Measurements from ENCODE around the gene APOL5.

APOL5 gene

DNA sequence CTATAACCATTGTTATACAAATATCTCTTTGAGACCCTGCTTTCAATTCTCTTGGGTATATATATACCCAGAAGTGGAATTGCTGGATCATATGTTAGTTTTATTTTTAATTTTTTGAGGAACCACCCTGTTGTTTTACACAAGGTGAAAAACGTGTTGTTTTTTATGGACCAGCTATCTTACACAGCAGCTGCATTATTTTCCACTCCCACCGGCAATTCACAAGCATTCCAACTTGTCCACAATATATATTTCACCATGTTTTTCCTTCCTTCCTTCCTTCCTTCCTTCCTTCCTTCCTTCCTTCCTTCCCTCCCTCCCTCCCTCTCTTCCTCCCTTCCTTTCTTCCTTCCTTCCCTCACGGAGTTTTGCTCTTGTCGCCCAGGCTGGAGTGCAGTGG lies 6.3 kb upstream of the APOL5 start:
- TF ChIP-seq, protein P1, sequence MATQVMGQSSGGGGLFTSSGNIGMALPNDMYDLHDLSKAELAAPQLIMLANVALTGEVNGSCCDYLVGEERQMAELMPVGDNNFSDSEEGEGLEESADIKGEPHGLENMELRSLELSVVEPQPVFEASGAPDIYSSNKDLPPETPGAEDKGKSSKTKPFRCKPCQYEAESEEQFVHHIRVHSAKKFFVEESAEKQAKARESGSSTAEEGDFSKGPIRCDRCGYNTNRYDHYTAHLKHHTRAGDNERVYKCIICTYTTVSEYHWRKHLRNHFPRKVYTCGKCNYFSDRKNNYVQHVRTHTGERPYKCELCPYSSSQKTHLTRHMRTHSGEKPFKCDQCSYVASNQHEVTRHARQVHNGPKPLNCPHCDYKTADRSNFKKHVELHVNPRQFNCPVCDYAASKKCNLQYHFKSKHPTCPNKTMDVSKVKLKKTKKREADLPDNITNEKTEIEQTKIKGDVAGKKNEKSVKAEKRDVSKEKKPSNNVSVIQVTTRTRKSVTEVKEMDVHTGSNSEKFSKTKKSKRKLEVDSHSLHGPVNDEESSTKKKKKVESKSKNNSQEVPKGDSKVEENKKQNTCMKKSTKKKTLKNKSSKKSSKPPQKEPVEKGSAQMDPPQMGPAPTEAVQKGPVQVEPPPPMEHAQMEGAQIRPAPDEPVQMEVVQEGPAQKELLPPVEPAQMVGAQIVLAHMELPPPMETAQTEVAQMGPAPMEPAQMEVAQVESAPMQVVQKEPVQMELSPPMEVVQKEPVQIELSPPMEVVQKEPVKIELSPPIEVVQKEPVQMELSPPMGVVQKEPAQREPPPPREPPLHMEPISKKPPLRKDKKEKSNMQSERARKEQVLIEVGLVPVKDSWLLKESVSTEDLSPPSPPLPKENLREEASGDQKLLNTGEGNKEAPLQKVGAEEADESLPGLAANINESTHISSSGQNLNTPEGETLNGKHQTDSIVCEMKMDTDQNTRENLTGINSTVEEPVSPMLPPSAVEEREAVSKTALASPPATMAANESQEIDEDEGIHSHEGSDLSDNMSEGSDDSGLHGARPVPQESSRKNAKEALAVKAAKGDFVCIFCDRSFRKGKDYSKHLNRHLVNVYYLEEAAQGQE (IDR thresholded peaks at IDR 0.05; ENCODE audit: insufficient replicate concordance, low read depth), result no peak
- TF ChIP-seq, protein P2, sequence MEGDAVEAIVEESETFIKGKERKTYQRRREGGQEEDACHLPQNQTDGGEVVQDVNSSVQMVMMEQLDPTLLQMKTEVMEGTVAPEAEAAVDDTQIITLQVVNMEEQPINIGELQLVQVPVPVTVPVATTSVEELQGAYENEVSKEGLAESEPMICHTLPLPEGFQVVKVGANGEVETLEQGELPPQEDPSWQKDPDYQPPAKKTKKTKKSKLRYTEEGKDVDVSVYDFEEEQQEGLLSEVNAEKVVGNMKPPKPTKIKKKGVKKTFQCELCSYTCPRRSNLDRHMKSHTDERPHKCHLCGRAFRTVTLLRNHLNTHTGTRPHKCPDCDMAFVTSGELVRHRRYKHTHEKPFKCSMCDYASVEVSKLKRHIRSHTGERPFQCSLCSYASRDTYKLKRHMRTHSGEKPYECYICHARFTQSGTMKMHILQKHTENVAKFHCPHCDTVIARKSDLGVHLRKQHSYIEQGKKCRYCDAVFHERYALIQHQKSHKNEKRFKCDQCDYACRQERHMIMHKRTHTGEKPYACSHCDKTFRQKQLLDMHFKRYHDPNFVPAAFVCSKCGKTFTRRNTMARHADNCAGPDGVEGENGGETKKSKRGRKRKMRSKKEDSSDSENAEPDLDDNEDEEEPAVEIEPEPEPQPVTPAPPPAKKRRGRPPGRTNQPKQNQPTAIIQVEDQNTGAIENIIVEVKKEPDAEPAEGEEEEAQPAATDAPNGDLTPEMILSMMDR (IDR thresholded peaks at IDR 0.05; ENCODE audit: insufficient read depth, low read length), result no peak
- TF ChIP-seq SPI1 (IDR thresholded peaks at IDR 0.05; ENCODE audit: borderline replicate concordance, low read depth) (no peak), GABPA (IDR thresholded peaks at IDR 0.05; ENCODE audit: low read depth) (no peak), POLR2AphosphoS5 (IDR thresholded peaks at IDR 0.05; ENCODE audit: low read depth) (no peak)
- DNase-seq (ENCODE audit: low read depth in 1 of 2, low spot score in 1 of 2), result no peak
- Histone ChIP-seq H3K27ac (replicated peaks) (no peak overlapping the region), H3K4me3 (replicated peaks; ENCODE audit: insufficient read depth, low read length) (no peak overlapping the region), H3K27me3 (ENCODE audit: insufficient read depth, poor library complexity, severe bottlenecking) (no peaks in the 10 kb centered on the region)

DNA sequence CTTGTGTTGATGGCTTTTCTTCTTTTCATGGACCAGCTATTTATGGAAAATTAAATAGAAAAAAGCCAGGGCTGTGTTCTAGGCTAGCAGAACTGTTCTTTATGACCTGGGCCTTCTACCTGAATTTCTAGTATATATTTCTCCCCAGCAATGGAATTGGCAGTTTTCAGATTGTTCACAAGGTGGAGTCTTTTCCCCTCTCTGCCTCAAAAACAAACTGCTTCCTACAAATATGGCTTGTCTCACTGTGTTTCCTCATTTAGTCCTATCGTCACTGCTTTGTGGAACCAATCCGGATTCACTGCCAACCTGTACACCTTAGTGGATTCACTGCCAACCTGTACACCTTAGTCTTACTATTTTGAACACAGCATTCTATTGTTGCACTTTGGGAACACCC lies 5.0 kb upstream of the APOL5 start:
- no peak overlapping the region for H3K27ac ChIP-seq (replicated peaks)
- TF ChIP-seq GABPA (IDR thresholded peaks at IDR 0.05; ENCODE audit: low read depth), result no peak
- no peak overlapping the region for H3K4me3 ChIP-seq (replicated peaks; ENCODE audit: insufficient read depth, low read length)
- DNase-seq (ENCODE audit: low read depth in 1 of 2, low spot score in 1 of 2), result no peak
- no peaks in the 10 kb centered on the region for H3K27me3 ChIP-seq (ENCODE audit: insufficient read depth, poor library complexity, severe bottlenecking)

DNA sequence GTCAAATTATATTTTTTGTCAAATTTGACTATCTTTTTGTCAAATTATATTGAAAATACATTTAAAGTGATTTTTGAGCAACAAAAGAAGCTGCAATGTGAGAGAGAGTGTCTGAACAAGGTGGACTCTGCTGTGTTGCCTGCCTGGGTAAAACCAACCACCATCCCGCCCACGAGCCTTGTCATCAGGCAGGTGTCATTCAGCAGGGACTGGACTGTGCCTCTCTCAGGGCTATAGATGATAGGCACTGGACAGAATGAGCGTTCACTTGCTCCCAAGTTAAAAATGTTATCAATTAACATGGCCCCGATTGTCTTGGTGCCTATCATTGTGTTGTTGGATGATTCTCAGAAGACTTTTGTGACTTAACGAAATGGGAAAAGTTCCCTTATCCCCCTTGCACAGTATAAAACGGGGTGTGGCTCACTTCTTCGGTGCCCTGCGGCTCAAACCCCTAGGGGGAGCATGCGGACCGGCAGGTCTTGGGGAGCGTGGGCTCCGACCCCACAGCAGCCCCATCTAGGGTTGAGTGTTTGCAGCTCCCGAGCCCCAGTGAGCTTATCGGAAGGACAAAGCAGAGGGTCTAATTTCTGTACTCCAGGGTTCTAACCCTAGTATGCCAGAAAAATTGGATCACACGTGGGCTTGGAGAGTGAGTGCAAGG lies 1.7 kb downstream of the APOL5 start:
- no peak for DNase-seq (ENCODE audit: low read depth in 1 of 2, low spot score in 1 of 2)
- TF ChIP-seq POLR2AphosphoS5 (IDR thresholded peaks at IDR 0.05; ENCODE audit: low read depth) (no peak), SPI1 (IDR thresholded peaks at IDR 0.05; ENCODE audit: borderline replicate concordance, low read depth) (no peak), GABPA (IDR thresholded peaks at IDR 0.05; ENCODE audit: low read depth) (no peak)
- TF ChIP-seq, protein P2 (IDR thresholded peaks at IDR 0.05; ENCODE audit: insufficient read depth, low read length), result no peak
- TF ChIP-seq, protein P1 (IDR thresholded peaks at IDR 0.05; ENCODE audit: insufficient replicate concordance, low read depth), result no peak
- H3K27me3 ChIP-seq (ENCODE audit: insufficient read depth, poor library complexity, severe bottlenecking), result no peaks in the 10 kb centered on the region
- no peak overlapping the region for H3K4me3 ChIP-seq (replicated peaks; ENCODE audit: insufficient read depth, low read length)
- no peak overlapping the region for H3K27ac ChIP-seq (replicated peaks)

DNA sequence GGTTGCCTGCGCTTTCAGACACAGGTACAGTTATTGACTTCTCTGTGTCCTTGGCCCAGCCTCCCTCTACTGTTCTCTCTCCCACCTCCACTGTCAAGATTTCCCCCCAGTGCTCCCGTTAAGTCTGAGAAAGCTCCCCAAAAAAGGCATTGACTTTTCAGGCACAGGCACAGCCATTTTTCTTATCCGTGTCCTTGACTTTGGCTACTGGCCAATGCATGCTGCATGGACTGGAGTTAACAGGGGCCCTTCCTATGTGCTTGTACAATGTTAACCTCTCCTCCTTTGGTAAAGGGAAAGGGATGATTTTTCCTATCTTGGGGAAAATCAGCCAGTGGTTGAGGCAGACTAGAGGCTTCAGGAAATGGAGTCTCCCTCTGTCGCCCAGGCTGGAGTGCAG lies 4.3 kb downstream of the APOL5 start:
- no peak for DNase-seq (ENCODE audit: low read depth in 1 of 2, low spot score in 1 of 2)
- no peak overlapping the region for H3K4me3 ChIP-seq (replicated peaks; ENCODE audit: insufficient read depth, low read length)
- TF ChIP-seq POLR2AphosphoS5 (IDR thresholded peaks at IDR 0.05; ENCODE audit: low read depth), result no peak
- no peak for TF ChIP-seq GABPA (IDR thresholded peaks at IDR 0.05; ENCODE audit: low read depth)
- no peak for TF ChIP-seq SPI1 (IDR thresholded peaks at IDR 0.05; ENCODE audit: borderline replicate concordance, low read depth)
- TF ChIP-seq, protein P2 (IDR thresholded peaks at IDR 0.05; ENCODE audit: insufficient read depth, low read length), result no peak
- TF ChIP-seq, protein P1 (IDR thresholded peaks at IDR 0.05; ENCODE audit: insufficient replicate concordance, low read depth), result no peak
- no peaks in the 10 kb centered on the region for H3K27me3 ChIP-seq (ENCODE audit: insufficient read depth, poor library complexity, severe bottlenecking)
- H3K27ac ChIP-seq (replicated peaks), result no peak overlapping the region

All from HL-60 (cell line).